Osteoblast (primary cell): ENCODE data around the gene CRAMP1. TPM values are rescaled to one million over a fixed set of nuclear protein-coding genes. Genes with fewer than 3 reads are reported as not detected.

ENCODE experiments used
- DNase-seq: peaks from one replicate; pipeline ENCODE4 v3.0.0; 2011; ENCODE audit warnings: low spot score, mixed read lengths; ENCODE audit not compliant: insufficient read length; ENCODE audit errors: missing footprints
- H2AFZ ChIP-seq: 2 replicates; pipeline ENCODE4 v1.6.0; 2011; ENCODE audit warnings: mild to moderate bottlenecking, low read length
- H3K27ac ChIP-seq: 2 replicates; pipeline ENCODE4 v1.5.1; 2011; ENCODE audit warnings: mild to moderate bottlenecking, low read depth, low read length, moderate library complexity
- H3K27me3 ChIP-seq: 2 replicates; pipeline ENCODE4 v1.6.0; 2012; ENCODE audit warnings: mild to moderate bottlenecking, control low read depth, inconsistent platforms, low read length, moderate library complexity; ENCODE audit not compliant: insufficient read depth
- H3K36me3 ChIP-seq: 2 replicates; pipeline ENCODE4 v1.5.1; 2011; ENCODE audit warnings: mild to moderate bottlenecking, low read length, control low read depth, moderate library complexity; ENCODE audit not compliant: insufficient read depth
- H3K4me1 ChIP-seq: 2 replicates; pipeline ENCODE4 v1.5.1; 2011; ENCODE audit warnings: mild to moderate bottlenecking, low read length, control low read depth, moderate library complexity; ENCODE audit not compliant: insufficient read depth
- H3K4me2 ChIP-seq: 2 replicates; pipeline ENCODE4 v1.6.0; 2011; ENCODE audit warnings: mild to moderate bottlenecking, low read length; ENCODE audit not compliant: insufficient read depth
- H3K4me3 ChIP-seq: fragments of 200-600 bp; sonication (generic); 3 replicates; pipeline ENCODE4 v1.5.1; 2012; ENCODE audit warnings: mild to moderate bottlenecking, low read length, inconsistent platforms; ENCODE audit not compliant: insufficient read depth
- H3K79me2 ChIP-seq: 2 replicates; pipeline ENCODE4 v1.6.0; 2012; ENCODE audit warnings: mild to moderate bottlenecking, low read length, control low read depth, inconsistent platforms; ENCODE audit not compliant: insufficient read depth
- H3K9me3 ChIP-seq: 2 replicates; pipeline ENCODE4 v1.5.1; 2011; ENCODE audit warnings: low read depth, low read length, control low read depth
- H4K20me1 ChIP-seq: 2 replicates; pipeline ENCODE4 v1.6.0; 2012; ENCODE audit warnings: mild to moderate bottlenecking, low read length, control low read depth; ENCODE audit not compliant: insufficient read depth
- CTCF ChIP-seq: IDR thresholded peaks from 2 replicates; pipeline ENCODE4 v1.5.1; 2011; ENCODE audit warnings: mild to moderate bottlenecking, low read depth, low read length, moderate library complexity; ENCODE audit errors: extremely low read depth
- total RNA-seq: library from RNA; depleted of rRNA; stranded (reverse); fragments of >200 nt; gene quantifications from 2 replicates; pipeline ENCODE4 v1.2.3, GENCODE V29; 2012

Gene CRAMP1
- total RNA-seq, 1 donor = 11.2 TPM

GRCh38 chr16:1674306-1674705, 62.1 kb downstream of the CRAMP1 start:
- H3K36me3 ChIP-seq = peaks cover 45% of the 10 kb centered on the region
- TF ChIP-seq CTCF = no peak
- no peaks in the 10 kb centered on the region for H3K9me3 ChIP-seq
- no peaks in the 10 kb centered on the region for H3K27me3 ChIP-seq
- H3K79me2 ChIP-seq = peaks cover 10% of the 10 kb centered on the region
- peaks cover 13% of the 10 kb centered on the region for H3K4me1 ChIP-seq
- no peak overlapping the region for H3K4me3 ChIP-seq
- peak; percentile 69 for DNase-seq
- H4K20me1 ChIP-seq = peaks cover 12% of the 10 kb centered on the region
- H3K27ac ChIP-seq = no peak overlapping the region
- H3K4me2 ChIP-seq = no peak overlapping the region
- H2AFZ ChIP-seq = no peak overlapping the region

- H3K27ac ChIP-seq = peak overlapping the region; percentile 46
- H3K9me3 ChIP-seq = no peaks in the 10 kb centered on the region
- no peak overlapping the region for H2AFZ ChIP-seq
- peaks cover 12% of the 10 kb centered on the region for H4K20me1 ChIP-seq
- H3K27me3 ChIP-seq = no peaks in the 10 kb centered on the region
- no peak overlapping the region for H3K4me2 ChIP-seq
- peaks cover 40% of the 10 kb centered on the region for H3K36me3 ChIP-seq
- peak; percentile 97 for DNase-seq
- no peak for TF ChIP-seq CTCF
- peaks cover 17% of the 10 kb centered on the region for H3K79me2 ChIP-seq
- no peak overlapping the region for H3K4me3 ChIP-seq
- H3K4me1 ChIP-seq = peaks cover 13% of the 10 kb centered on the region
Measured at GRCh38 chr16:1674751-1675664, 62.8 kb downstream of the CRAMP1 start.

GRCh38 chr16:1676661-1677060, 64.5 kb downstream of the CRAMP1 start:
- DNase-seq = no peak
- H3K9me3 ChIP-seq = no peaks in the 10 kb centered on the region
- no peak overlapping the region for H2AFZ ChIP-seq
- no peak overlapping the region for H3K4me3 ChIP-seq
- peaks cover 12% of the 10 kb centered on the region for H4K20me1 ChIP-seq
- peaks cover 33% of the 10 kb centered on the region for H3K79me2 ChIP-seq
- H3K4me2 ChIP-seq = no peak overlapping the region
- no peak overlapping the region for H3K27ac ChIP-seq
- H3K27me3 ChIP-seq = no peaks in the 10 kb centered on the region
- TF ChIP-seq CTCF = no peak
- peaks cover 13% of the 10 kb centered on the region for H3K4me1 ChIP-seq
- peaks cover 28% of the 10 kb centered on the region for H3K36me3 ChIP-seq

- Histone ChIP-seq H3K4me2 (peak overlapping the region; percentile 66), H3K9me3 (no peaks in the 10 kb centered on the region), H3K36me3 (peaks cover 21% of the 10 kb centered on the region), H3K79me2 (peaks cover 39% of the 10 kb centered on the region), H3K4me1 (peaks cover 13% of the 10 kb centered on the region), H3K27me3 (no peaks in the 10 kb centered on the region), H4K20me1 (peaks cover 12% of the 10 kb centered on the region), H3K27ac (no peak overlapping the region), H3K4me3 (no peak overlapping the region), H2AFZ (no peak overlapping the region)
- DNase-seq = peak; percentile 29
- TF ChIP-seq CTCF = no peak
Measured at GRCh38 chr16:1677339-1677738, 65.2 kb downstream of the CRAMP1 start.
